Measurements from ENCODE around the gene LAYN.

Gene LAYN, protein sequence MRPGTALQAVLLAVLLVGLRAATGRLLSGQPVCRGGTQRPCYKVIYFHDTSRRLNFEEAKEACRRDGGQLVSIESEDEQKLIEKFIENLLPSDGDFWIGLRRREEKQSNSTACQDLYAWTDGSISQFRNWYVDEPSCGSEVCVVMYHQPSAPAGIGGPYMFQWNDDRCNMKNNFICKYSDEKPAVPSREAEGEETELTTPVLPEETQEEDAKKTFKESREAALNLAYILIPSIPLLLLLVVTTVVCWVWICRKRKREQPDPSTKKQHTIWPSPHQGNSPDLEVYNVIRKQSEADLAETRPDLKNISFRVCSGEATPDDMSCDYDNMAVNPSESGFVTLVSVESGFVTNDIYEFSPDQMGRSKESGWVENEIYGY

DNA sequence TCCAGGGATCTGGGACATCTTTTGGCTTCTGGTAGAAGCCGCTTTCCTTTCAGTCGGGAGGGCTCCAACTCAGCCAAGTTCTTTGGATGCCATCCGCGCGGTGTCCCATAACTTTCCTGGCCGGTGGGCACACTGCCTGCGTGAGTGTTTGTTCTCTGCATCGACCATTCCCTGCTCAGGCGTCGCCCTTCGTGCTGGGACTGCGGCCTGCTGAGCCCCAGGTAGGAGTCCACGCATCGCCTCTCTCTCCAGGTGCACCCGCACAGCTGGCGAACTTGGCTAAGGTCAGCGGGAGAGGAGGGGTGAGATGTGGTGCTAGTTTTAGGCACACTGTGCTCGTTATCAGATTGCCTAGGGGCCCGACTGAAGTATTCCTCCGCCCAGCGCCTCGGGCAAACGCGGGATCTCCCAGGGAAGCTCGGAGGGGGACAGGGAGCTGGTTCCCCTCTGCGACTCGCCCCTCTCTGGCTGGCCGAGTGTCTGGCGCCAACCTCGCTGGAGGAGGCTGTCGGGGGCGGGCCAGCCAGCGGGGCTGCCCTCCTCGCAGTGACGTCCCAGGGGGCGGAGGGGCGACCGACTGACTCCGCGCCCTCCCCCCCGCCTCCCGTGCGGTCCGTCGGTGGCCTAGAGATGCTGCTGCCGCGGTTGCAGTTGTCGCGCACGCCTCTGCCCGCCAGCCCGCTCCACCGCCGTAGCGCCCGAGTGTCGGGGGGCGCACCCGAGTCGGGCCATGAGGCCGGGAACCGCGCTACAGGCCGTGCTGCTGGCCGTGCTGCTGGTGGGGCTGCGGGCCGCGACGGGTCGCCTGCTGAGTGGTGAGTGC is at the start of gene LAYN:
Gene LAYN (plus strand): TSS at position 607 of the 823 bp plus-strand sequence. CDS start 124 bp downstream, at position 731.
- DNase-seq (ENCODE audit: low read depth, low spot score) = no peak

DNA sequence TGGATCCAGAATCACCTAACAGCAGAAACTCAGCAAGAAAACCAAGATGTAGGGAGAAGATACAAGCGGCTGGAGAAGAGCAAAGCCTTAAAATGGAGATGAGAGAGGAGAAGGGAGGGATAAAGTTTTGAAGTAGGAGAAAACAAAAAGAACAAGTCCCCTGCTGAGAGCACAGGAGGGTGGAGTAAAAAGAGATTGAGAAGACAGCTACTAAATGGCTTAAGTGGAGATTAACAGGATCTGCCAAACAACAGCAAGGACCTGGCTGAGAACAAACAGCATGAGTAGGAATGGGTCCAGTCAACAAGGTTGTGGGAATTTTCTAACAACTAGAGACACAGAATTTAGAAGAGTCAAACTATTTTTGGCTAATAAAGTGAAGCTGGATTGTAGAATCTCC is 46.5 kb upstream of the LAYN start:
- DNase-seq (ENCODE audit: low read depth, low spot score) = no peak

DNA sequence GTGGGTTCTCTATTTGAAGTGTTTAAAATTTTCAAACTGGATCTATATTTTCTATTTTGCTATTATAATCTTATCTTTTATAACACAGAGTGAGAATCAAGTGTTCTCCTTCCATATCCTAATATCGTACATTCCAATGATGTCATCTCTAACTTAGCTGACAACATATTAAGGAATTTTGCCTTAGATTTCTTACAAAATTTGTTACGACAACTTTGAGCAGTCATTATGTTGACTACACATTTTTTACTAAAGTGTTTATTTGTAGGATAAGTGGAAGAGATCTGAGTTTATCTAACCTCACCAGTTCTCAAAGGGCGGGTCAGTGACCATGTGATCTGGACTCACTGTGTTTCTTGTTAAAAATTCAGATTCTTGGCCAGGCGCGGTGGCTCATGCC is 41.0 kb upstream of the LAYN start:
- no peak for DNase-seq (ENCODE audit: low read depth, low spot score)

DNA sequence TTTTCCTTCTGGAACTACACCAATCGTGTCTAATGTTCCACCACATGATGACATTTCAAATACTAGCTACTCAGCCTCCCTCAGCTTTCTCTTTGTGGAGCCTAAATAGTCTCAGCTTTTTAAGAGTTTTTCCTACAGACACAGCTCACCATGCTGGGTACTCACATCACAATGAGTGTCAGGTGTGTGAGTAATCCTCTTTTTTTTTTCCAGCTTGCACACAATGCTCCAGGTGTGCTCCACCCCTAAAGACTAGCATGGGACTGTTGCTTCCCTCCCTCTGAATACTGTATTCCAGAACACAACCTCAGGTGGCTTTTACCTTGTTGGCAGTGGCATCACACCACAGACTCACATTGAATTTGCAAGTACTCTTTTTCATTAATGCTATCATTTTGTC is 40.0 kb upstream of the LAYN start:
- no peak for DNase-seq (ENCODE audit: low read depth, low spot score)

DNA sequence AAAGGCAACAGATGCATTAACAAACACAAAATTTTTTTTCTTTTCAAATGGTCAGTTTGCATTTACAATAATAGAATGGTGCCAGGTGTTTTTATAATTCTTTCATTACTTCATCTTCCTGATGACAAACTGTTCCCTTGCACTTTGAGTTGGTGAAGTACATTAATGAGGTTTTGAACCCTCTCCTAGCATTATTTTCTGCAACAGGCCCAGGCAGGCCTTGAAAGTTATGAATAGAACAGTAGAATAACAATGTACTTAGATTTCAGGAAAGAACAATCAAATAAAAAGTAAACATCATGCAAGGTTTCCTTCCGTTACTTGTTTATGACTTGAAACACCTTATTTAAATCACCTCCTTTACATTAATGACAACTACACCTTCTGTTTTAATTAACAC is 37.9 kb upstream of the LAYN start:
- no peak for DNase-seq (ENCODE audit: low read depth, low spot score)

DNA sequence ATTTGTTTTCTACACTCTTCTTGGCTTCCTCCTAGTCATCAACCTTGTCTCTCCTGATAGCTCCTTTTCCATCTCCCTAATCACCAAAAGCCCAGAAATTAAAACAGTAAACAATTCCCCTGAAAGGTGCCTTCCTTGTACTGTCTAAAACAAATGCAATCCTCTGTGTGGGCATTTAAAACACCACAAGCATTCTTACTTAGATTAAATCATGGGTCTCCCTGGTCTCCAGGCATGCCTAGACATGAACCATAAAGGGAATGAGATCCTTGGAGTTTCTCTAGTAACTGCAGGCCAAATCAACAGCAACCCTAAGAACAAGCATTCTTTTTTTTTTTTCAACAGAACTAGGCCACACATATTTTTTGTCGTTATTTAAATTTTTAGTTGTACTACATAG is 30.2 kb upstream of the LAYN start:
- no peak for DNase-seq (ENCODE audit: low read depth, low spot score)

DNA sequence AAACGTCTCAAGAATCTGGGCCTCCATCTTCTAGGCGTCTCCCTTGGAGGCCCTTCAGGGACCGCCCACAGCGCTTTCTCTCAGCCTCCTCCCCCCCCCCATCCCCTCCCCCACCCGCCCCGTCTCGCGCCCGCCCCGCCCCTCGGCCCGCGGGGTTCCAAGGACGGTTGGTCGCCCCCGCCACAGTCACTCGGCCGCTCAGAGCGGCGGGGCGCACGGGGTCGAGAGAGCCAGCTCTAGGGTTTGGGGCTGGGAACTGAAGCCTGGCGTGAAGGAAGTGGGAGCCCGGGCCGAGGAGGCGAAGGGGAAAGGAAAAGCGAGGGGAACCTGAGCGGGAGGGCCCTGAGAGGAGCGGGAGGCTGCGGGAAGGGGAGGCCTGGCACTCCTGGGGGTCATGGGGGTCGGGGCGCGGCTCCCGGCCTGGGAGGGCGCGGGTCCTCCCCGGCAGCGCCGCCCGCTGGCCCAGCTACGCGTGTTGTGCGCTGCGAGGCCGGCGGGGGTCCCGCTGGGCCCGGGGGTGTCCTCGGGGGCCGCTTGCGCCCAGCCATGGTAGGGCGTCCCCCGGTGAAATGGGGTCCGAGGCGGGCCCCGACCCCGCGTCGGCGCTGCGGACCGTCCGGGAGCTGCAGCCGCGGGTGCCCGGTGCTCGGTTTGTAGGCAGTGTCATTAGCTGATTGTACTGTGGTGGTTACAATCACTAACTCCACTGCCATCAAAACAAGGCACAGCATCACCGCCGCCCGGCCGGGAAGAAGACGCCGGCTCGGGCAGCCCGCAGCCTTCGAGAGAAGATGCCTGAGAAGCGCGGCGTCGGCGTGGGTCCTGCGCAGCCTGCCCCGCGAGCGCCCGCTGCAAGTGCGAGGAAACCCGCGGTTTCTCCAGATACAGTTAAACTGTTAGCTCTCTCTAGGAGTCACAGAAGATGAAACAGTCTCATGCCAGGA is 28.0 kb upstream of the LAYN start, which contains the start of gene BTG4:
Gene BTG4 (minus strand): TSS at position 91 of the 944 bp plus-strand sequence. CDS start 13,610 bp downstream, outside the sequence.
- DNase-seq (ENCODE audit: low read depth, low spot score) = no peak

DNA sequence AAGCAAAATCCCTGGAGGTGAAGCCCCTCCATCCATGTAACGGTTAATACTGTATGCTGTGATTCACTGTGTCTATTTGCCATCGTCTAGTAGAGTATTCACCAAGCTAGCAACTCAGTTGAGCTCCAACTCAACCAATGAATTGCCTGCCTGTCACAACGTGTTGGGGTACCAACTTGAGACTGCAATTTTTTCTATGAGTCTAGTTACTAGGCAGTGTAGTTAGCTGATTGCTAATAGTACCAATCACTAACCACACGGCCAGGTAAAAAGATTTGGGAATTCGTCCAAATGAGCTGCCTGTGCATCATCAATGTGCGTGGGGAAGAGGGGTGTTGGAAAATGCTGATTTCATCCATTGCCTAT is 27.3 kb upstream of the LAYN start:
- DNase-seq (ENCODE audit: low read depth, low spot score) = no peak

DNA sequence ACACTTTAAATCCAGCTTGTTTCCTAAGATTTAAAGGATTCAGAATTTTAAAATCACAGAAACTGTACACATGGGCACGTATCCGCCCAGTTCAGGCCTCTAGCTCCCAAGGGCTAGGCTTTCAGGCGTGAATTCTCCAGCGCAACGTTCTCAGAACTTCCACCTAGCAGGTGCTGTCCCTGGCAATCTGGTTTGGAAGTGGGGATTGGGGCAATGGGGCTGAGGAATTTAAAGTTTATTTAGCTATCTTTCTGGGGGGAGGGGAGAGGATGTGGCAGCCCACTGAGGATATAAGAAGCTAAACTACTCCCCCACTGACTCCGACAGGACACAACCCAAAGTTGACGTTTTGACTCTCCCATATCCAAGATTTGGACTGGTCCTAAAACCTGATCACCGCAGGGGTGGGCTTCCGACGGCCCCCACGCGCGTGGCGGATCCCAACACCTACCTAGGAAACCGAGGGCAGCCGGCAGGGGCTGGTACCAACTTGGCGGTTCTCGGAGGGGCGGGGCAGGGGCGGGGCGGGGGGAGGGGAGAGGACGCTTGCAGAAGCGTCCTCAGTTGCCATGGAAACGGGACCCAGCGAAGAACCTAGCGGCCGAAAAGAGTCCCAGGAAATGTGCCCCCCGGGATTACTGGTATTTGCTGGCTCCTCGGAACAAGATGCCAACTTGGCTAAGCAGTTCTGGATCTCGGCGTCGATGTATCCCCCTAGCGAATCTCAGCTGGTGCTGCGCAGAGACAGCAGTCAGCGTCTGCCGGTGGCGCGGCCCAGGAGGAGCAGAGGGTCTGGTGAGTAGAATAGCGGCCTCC is 26.1 kb upstream of the LAYN start, which contains the start of gene HOATZ:
Gene HOATZ (plus strand): TSS at position 563 of the 816 bp plus-strand sequence. CDS start 7 bp downstream, at position 570.
- DNase-seq (ENCODE audit: low read depth, low spot score) = no peak

DNA sequence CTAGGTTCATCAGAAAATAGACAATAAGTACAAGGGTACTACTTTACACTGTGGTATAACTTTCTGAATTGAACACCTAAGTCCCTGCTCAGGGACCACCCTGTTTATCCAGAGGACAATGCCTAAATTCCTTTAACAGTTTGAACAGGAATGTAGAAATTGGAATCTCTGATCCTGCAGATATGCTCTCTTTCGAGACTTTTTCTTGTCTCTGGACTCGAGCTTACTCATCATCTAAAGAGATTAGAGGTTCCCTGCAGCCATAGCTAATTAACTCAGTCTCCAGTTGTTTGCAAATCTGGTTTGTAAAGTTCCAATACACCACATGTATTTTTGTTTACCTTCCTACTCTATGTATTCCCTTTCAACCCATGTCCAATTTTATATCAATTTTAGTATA is 24.9 kb upstream of the LAYN start:
- no peak for DNase-seq (ENCODE audit: low read depth, low spot score)

DNA sequence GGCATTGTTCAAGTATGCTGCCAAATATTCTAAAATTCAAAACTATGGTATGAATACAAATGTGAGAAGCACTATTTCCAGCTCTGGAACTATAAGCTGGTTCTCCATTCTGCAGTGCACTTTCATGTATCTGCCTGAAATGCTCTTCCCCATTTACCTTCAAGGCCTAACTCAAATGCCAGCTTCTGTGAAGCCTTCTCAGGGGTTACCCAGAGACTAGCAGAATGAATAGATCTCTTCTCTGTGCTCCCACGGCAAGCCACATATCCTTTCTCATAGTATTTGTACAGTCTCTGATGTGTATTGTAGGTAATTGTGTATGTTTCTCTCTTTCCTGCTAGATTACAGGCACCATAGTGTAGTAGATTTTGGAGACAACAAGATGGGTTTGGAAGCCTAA is 21.9 kb upstream of the LAYN start:
- no peak for DNase-seq (ENCODE audit: low read depth, low spot score)

DNA sequence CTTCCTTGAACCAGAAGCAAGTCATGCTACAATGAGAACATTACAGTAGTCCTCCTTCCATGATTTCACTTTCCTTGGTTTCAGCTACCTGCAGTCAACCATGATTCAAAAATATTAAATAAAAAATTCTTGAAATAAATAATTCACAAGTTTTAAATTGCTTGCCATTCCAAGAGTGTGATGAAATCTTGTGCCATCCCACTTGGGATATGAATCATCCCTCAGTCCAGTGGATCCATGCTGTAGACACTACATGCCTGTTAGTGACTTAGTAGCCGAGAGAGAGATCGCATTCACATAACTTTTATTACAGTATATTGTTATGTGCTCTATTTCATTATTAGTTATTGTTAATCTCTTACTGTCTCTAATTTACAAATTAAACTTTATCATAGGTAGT is 20.0 kb upstream of the LAYN start:
- DNase-seq (ENCODE audit: low read depth, low spot score) = no peak

DNA sequence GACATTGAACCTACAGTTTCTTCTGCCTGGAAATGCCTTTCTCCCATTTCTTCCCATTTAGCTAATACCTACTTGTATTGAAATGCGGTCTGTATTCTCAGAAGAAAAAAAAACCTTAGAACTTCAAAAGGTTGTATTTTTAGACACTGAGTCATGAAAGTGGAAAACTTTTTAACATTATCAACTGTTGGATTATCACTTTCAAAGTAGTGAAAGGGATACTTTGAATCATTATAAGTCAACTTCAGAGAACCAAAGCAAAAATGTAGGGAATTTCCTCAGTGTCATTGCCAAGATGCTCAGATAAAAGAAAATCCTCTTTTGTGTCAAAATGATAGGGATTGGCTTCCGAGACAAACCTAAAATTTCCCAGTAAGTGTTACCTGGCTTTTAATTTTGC is 19.4 kb upstream of the LAYN start:
- DNase-seq (ENCODE audit: low read depth, low spot score) = no peak

DNA sequence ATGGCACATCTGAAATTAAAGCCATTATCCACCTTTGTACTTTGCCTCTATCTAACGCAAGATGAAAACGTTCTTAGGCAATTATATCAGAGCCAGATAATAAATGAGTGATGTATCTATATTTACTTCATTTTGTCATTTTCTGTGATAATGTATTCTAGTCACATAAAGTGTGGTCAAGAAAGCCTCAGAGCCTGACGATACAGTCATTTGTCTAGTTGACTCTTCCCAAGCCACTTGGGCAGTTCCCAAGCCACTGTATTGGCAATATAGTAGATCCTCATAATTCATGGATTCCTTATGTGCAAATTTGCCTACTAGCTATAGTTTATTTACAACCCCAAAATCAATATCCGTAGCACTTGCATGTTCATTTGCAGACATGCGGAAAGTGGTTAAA is 18.1 kb upstream of the LAYN start:
- DNase-seq (ENCODE audit: low read depth, low spot score) = no peak

DNA sequence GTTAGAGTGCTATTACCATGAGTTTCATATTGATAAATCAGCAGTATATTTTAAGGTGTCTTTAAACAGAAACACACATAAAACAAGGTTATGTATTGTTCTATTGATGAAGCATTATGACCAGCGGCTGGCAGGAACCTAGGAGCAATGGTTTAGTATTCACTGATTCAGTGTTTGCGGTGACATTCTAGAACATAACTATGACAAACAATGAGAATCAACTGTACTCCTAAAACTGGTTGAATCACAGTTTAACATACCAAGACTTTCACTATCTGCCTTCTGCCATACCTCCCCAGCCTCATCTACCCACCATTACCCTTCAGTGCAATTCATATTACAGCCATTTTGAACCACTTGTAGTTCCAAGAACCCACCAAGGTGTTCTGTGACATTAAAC is 17.2 kb upstream of the LAYN start:
- DNase-seq (ENCODE audit: low read depth, low spot score) = no peak

DNA sequence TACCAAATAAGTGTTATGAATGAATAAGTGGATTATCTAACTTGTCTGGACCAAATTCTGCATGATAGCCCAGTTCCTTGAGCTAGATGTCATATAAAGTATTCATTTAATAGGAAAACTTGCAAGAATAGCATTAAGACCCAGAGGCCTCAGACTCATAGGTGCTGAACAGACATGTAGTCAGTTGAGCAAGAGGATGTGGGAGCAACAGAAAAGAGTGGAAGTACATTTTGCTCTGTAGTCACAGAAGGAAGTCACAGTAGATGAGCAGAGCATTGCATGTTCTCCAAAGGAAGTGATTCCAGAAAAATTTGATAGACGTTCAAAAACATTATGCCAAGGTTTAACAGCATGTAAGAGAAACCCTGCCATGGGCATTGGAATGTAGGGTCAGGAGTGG is 16.5 kb upstream of the LAYN start:
- no peak for DNase-seq (ENCODE audit: low read depth, low spot score)

DNA sequence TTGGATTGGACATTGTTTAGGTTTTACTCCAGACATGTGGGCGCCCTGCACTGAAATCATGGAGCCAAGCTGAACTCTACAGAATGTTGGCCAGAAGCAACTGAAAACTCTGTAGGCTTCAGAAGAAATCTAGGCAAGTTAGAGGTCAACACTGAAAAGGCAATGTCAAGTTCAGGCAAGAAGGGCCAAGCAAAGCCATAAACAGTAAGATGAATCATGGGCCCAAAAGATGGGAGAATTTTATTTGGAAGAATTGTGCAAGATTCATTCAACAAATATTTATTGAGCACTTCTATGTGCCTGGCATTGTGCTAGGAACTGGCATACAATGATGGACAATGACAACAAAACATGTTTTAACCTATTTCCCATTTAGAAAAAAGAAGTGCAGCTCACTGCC is 15.1 kb upstream of the LAYN start:
- no peak for DNase-seq (ENCODE audit: low read depth, low spot score)

DNA sequence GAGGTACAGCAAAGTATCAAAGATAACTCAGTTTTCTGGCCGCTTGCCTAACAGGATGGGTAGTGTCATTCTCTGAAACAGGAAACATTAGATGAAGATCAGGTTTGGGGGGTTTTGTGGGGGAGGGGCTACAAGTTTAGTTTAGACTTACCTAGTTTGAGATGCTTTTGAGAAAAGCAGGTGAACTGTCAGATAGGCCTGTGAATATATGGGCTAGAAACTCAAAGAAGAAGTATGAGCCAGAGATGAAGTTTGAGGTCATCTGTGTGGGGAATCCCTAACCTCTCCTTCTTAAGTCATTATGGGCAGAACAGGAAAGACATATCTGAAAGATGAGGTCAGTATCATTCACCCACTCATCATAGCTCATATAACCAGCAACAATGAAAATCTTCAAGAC is 14.0 kb upstream of the LAYN start:
- DNase-seq (ENCODE audit: low read depth, low spot score) = no peak

DNA sequence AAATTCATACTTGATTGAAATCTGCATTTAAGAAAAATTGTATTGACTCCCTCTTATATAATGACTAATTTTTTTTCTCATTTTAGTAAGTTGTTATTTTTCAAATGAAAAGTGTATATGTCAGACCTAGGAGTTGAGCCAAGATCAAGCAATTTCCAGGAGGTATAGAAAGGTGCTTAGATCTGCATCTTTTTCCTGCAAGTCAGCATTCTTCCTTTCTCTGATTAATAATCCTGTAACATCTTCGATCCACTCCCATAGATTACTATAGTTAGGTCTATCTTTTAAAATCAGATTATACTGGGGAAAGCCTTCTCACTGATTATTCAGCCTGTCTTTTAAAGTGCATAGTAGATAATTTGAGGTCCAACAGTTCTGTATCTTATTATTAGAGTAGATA is 13.2 kb upstream of the LAYN start:
- DNase-seq (ENCODE audit: low read depth, low spot score) = no peak

DNA sequence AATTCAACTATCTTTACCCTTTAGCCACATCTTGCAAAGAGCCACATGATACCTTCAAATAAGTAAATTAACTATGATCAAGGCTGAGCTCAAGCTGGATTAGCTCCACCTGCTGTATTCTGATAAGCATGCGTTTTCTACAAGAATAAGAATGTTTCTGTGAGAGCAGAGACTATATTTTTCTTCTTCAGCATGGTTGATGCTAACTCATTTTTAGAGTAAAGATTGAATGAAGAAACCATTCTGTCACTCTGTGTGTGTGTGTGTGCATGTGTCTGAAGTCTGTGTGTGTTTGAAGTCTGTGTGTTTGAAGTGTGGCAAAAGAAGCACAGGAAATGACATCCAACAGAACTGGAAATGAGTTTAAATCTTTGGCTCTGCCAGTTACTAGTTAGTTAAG is 12.0 kb upstream of the LAYN start:
- no peak for DNase-seq (ENCODE audit: low read depth, low spot score)

DNA sequence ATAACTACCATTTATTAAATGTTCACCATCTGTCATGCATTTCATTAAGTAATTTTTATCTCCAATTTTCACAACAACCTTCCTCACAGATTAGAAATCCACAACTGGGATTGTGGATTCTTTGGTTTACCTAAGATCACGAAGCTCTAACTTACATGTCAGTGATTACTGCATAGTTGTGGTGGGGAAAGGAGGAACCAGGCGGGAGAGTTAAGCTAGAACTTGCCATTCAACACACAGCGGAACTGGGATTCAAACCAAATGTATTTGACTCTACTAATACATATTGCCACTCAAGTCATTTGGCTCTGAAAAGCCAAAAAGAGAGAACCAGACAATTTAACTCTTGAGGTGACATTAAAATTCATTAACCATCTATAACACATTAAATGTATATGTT is 10.4 kb upstream of the LAYN start:
- DNase-seq (ENCODE audit: low read depth, low spot score) = no peak

All from brain pericyte (primary cell).